ENCODE data around the gene ZNF236. TPM values are rescaled to one million over a fixed set of nuclear protein-coding genes. Genes with fewer than 3 reads are reported as not detected.
A peak's percentile ranks its signal among the peaks of the same experiment; 100 is the strongest.
"Not testable (repeated sequence)": the region's sequence is repeated elsewhere in the genome, so short reads cannot be mapped to it uniquely, and the experiment has no call there.

ZNF236 gene
- total RNA-seq, 2 experiments from 2014 or later, result 13.7 to 25.7 TPM

DNA sequence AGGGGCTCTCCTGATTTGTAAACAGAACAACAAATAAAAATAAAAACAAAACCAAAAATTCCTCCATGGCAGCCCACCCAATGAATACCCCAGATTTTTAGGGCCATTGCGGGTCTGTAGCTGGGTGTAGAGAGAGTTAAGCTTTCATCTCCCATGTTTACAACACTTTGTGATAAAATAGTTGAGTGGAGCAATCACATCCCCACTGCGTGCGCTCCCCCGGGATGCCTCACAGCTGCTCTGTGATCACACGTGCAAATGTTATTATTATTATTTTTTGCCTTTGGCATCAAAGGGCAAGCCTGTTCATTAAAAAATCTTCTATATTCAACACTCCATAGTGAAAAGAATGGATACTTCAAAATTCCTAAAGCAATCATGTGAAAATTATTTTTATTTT lies 192.2 kb downstream of the ZNF236 start:
- no peak for ATAC-seq
- no peak for DNase-seq
- H3K9me3 Mint-ChIP-seq (ENCODE audit: low read depth), result no peaks in the 10 kb centered on the region
- no peak overlapping the region for H3K4me3 Mint-ChIP-seq
- POLR2A ChIA-PET, result no interaction called here
- intact Hi-C loops (cut with DNase I, micrococcal nuclease), result no loop called here
- H3K4me1 Mint-ChIP-seq, result peaks cover 9% of the 10 kb centered on the region
- H3K27me3 Mint-ChIP-seq, result no peaks in the 10 kb centered on the region
- peaks cover 36% of the 10 kb centered on the region for H3K36me3 Mint-ChIP-seq (ENCODE audit: low read depth)
- H3K27ac Mint-ChIP-seq, result no peak overlapping the region
- CTCF ChIA-PET, result interaction anchor here (1.0 to 1.8 kb wide), 2 partner anchors 10 to 12 kb away, joined by 3 to 4 read pairs; no protein-coding TSS in a partner anchor

DNA sequence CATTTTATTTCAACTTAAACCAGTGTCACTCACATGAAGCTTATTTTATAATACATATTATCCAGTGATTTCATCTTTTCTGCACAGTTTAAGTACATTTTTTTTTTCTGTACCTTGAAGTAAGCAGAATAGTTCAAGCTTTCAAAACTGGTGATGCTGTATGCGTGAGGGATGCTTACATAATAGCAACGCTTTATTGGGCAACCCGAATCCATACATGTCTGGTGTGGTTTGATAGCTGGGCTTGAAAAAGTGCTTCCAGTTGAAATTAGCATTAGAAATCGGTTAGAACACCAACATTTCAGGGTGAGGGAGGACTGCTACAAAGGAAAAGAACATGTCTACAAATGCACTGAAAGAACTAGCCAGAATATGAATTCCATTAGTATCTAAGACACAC lies 192.8 kb downstream of the ZNF236 start:
- peaks cover 9% of the 10 kb centered on the region for H3K4me1 Mint-ChIP-seq
- no peak for DNase-seq
- no peak overlapping the region for H3K4me3 Mint-ChIP-seq
- CTCF ChIA-PET, result interaction anchor here (1.0 to 1.8 kb wide), 2 partner anchors 11 to 31 kb away, joined by 3 to 4 read pairs; no protein-coding TSS in a partner anchor
- H3K36me3 Mint-ChIP-seq (ENCODE audit: low read depth), result peaks cover 34% of the 10 kb centered on the region
- POLR2A ChIA-PET, result no interaction called here
- intact Hi-C loops (cut with DNase I, micrococcal nuclease), result no loop called here
- H3K9me3 Mint-ChIP-seq (ENCODE audit: low read depth), result no peaks in the 10 kb centered on the region
- H3K27ac Mint-ChIP-seq, result no peak overlapping the region
- H3K27me3 Mint-ChIP-seq, result no peaks in the 10 kb centered on the region
- no peak for ATAC-seq

DNA sequence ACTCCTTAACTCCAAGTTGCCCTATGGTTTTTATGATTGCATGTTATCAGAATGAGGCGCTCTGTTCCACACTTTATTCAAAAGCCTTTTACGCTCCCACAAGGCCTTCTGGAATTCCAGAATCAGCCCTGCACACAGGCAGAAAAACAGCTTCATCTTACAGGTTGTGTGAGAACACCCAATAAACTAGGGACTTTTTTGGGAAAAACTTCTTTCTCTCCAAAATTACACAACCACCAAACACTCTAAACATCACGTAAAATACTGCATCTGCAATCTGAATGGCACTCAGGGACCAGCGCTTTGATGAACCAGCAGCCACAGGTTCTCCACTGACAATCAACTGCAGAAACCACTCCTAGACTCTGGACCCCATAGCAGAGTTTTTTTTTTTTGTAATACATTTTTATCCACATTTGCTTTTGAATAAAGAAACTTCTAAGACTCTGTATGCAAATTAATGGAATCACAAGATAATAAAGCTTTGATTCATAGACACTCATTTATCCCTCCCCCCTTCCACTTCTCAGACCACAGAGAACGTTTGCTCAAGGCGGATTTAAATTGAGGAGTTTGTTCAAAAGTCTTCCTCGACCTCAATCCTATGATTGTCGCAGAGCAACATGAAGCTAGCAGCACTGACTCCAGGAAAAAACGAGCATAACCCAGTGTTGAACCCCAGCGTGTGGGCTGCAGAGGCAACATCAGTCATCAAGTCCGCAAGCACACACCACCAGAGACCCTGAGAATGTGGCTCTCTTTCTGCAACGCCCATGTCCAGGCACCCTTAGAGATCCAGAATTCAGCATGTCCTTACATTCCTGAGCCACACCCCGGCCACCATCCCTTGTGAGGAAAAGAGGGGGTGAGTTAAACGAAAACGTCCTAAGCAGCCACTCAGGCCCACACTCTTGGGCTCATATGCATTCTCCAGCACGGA lies 193.7 kb downstream of the ZNF236 start:
- Mint-ChIP-seq H3K9me3 (ENCODE audit: low read depth) (no peaks in the 10 kb centered on the region), H3K4me3 (no peak overlapping the region), H3K4me1 (peaks cover 9% of the 10 kb centered on the region), H3K27me3 (no peaks in the 10 kb centered on the region), H3K27ac (no peak overlapping the region), H3K36me3 (ENCODE audit: low read depth) (peaks cover 31% of the 10 kb centered on the region)
- CTCF ChIA-PET, result interaction anchor here (1.0 to 2.1 kb wide), 2 partner anchors 16 to 30 kb away, joined by 3 to 7 read pairs; no protein-coding TSS in a partner anchor
- intact Hi-C loops (cut with DNase I, micrococcal nuclease), result no loop called here
- POLR2A ChIA-PET, result no interaction called here
- DNase-seq, result no peak
- no peak for ATAC-seq

DNA sequence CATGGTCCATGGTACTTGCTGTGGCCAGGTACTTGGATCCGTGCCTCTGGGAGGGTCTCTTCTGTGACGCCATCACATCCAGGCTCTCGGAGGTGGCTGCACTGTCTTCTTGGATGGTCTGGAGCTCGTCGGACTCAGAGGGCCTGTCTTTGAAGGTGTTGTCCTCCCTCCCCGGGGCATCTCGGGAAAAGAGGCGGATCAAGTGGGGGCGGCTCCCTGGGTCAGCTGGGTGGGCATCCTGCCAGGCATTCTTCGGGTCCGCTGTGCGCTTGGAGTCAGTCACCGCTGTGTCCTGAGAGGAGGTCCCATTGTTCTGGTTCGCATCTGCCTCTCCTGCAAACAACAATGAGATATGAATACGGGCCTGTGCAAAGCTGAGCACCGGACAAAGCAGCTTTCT lies 194.6 kb downstream of the ZNF236 start:
- POLR2A ChIA-PET, result no interaction called here
- H3K4me1 Mint-ChIP-seq, result peaks cover 9% of the 10 kb centered on the region
- no peak for ATAC-seq
- H3K27ac Mint-ChIP-seq, result no peak overlapping the region
- DNase-seq, result no peak
- H3K4me3 Mint-ChIP-seq, result no peak overlapping the region
- CTCF ChIA-PET, result interaction anchor here (2.1 kb wide), 1 partner anchor 17 kb away, joined by 7 read pairs; no protein-coding TSS in a partner anchor
- H3K36me3 Mint-ChIP-seq (ENCODE audit: low read depth), result peaks cover 29% of the 10 kb centered on the region
- intact Hi-C loops (cut with DNase I, micrococcal nuclease), result no loop called here
- H3K27me3 Mint-ChIP-seq, result no peaks in the 10 kb centered on the region
- no peaks in the 10 kb centered on the region for H3K9me3 Mint-ChIP-seq (ENCODE audit: low read depth)

DNA sequence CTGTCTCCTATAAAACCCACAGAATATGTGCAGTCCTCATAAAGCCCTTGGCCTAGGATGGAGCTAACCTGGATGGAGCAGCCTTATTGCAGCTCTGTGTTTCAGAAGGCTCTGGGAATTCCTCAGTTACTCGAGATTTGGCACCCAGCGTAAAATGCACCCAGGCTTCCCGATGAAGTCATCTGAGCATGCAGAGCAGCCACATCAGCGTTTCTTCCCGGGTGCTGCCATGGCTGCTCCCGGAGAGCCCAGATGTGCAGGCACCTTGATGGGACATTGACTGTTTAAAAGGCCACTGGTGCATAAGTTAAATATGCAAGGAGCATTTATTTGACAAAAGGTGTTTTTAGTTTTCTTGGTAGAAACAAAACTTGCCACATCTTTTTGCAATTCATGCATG lies 195.0 kb downstream of the ZNF236 start:
- H3K9me3 Mint-ChIP-seq (ENCODE audit: low read depth), result no peaks in the 10 kb centered on the region
- H3K27ac Mint-ChIP-seq, result no peak overlapping the region
- no peaks in the 10 kb centered on the region for H3K27me3 Mint-ChIP-seq
- DNase-seq, result no peak
- peaks cover 7% of the 10 kb centered on the region for H3K4me1 Mint-ChIP-seq
- H3K4me3 Mint-ChIP-seq, result no peak overlapping the region
- intact Hi-C loops (cut with DNase I, micrococcal nuclease), result no loop called here
- POLR2A ChIA-PET, result no interaction called here
- CTCF ChIA-PET, result interaction anchor here (2.1 kb wide), 1 partner anchor 17 kb away, joined by 7 read pairs; no protein-coding TSS in a partner anchor
- ATAC-seq, result no peak
- H3K36me3 Mint-ChIP-seq (ENCODE audit: low read depth), result peaks cover 25% of the 10 kb centered on the region

DNA sequence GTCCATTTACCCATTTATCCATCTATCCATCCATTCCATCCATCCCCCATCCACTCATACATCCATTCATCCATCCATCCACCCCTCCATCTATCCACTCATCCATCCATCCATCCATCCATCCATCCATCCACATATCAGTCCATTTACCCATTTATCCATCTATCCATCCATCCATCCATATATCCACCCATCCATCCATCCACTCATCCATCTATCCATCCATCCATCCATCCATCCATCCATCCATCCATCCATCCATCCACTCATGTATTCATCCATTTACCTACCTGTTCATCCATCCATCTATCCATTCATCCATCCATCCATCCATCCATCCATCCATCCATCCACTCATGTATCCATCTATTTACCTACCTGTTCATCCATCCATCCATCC lies 196.3 kb downstream of the ZNF236 start:
- ATAC-seq; POLR2A ChIA-PET; intact Hi-C loops (cut with DNase I, micrococcal nuclease); H3K27me3 Mint-ChIP-seq; DNase-seq; CTCF ChIA-PET; H3K9me3 Mint-ChIP-seq (ENCODE audit: low read depth); H3K4me3 Mint-ChIP-seq; H3K4me1 Mint-ChIP-seq: not testable (repeated sequence)
- Mint-ChIP-seq H3K36me3 (ENCODE audit: low read depth) (peaks cover 20% of the 10 kb centered on the region), H3K27ac (peak overlapping the region; percentile 28)

DNA sequence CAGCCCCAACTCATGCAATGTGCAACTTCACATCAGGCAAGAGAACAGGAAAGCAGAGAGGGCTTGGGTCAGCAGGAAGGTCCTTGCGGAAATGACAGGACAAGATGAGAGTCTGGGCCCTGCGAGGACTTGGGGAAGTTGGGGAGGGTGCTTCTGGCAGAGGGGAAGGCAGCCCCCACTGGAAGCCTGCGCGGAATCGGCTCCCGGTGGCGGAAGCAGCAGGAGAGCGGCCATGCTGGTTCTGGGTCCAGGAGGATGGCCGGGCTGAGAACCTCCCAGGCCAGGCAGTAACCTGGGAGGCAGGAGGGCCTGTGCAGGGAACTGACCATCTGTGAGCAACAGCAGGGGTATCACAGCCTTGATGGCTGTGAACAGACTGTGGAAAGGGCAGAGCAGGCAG lies 197.3 kb downstream of the ZNF236 start:
- CTCF ChIA-PET, result no interaction called here
- no peak for ATAC-seq
- intact Hi-C loops (cut with DNase I, micrococcal nuclease), result no loop called here

More for the DNA sequence above, 197.3 kb downstream of the ZNF236 start:
- DNase-seq, result no peak
- Mint-ChIP-seq H3K36me3 (ENCODE audit: low read depth) (peaks cover 20% of the 10 kb centered on the region), H3K27ac (peak overlapping the region; percentile 53), H3K27me3 (no peaks in the 10 kb centered on the region), H3K4me1 (peaks cover 5% of the 10 kb centered on the region), H3K4me3 (no peak overlapping the region), H3K9me3 (ENCODE audit: low read depth) (no peaks in the 10 kb centered on the region)
- POLR2A ChIA-PET, result no interaction called here

All from activated CD4-positive, alpha-beta T cell treated with anti-CD3 and anti-CD28 coated beads for 36 hours (primary cell).